IPS DF 4.7 (cell line): Measurements from ENCODE around the gene WDR20.
A peak's percentile ranks its signal among the peaks of the same experiment; 100 is the strongest.
"Not testable (repeated sequence)": the region's sequence is repeated elsewhere in the genome, so short reads cannot be mapped to it uniquely, and the experiment has no call there.

Experiments used
- DNase-seq: peaks from one replicate; pipeline ENCODE4 v3.0.0-alpha.2; 2013; ENCODE audit warnings: low spot score; ENCODE audit errors: extremely low read depth

Gene WDR20, protein sequence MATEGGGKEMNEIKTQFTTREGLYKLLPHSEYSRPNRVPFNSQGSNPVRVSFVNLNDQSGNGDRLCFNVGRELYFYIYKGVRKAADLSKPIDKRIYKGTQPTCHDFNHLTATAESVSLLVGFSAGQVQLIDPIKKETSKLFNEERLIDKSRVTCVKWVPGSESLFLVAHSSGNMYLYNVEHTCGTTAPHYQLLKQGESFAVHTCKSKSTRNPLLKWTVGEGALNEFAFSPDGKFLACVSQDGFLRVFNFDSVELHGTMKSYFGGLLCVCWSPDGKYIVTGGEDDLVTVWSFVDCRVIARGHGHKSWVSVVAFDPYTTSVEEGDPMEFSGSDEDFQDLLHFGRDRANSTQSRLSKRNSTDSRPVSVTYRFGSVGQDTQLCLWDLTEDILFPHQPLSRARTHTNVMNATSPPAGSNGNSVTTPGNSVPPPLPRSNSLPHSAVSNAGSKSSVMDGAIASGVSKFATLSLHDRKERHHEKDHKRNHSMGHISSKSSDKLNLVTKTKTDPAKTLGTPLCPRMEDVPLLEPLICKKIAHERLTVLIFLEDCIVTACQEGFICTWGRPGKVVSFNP

DNA sequence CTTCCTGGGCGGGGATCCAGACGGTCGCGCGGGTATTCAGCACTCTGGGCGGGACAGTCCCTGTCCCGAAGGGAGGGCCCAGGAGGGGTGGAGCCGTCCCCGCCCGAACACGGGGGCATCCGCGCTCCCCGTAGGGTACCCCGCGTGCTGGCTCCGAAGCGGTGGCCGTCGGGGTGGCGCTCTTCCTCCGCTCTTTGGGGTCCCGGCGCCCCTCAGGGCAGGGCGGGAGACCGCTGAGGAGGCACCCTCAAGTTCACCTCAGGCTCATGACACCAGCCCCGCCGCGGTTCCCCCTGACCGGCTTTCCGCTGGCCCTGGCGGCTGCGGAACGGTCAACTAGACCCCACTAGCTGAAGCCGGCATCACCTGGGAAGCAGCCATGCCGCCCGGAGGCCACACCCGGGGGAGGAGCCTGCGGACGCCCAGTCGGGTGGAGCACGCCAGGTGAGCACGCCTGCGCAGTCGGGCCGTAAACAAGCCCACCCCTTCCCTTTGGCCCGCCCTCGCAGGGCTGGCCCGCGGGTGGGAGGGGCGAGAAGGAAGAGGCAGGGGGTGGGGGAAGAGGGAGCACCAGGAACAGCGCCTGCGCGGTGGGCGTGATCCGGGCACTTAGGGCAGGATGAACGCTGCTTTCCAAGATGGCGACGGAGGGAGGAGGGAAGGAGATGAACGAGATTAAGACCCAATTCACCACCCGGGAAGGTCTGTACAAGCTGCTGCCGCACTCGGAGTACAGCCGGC lies at the start of gene WDR20:
WDR20 (plus strand) TSS at position 612 of the 741 bp plus-strand sequence; CDS start at position 639, 27 bp downstream.
- peak; percentile 79 for DNase-seq

DNA sequence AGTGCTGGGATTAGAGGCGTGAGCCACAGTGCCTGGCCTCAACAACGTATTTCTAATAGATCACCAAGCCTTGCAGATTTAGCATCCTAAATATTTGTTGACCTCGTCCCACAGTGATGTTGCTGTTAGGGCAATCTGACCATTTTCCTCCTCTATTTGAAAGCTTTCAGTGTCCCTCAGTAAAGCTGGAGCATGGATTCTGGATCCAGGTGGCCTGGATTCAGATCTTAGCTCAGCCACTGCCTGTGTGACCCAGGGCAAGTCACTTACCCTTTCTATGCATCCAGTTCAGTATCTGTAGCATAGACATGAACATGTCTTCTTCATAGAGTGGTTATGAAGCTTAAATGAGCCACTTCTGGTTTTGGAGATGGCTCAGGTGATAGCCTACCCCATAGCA lies 49.0 kb upstream of the WDR20 start:
- no peak for DNase-seq

DNA sequence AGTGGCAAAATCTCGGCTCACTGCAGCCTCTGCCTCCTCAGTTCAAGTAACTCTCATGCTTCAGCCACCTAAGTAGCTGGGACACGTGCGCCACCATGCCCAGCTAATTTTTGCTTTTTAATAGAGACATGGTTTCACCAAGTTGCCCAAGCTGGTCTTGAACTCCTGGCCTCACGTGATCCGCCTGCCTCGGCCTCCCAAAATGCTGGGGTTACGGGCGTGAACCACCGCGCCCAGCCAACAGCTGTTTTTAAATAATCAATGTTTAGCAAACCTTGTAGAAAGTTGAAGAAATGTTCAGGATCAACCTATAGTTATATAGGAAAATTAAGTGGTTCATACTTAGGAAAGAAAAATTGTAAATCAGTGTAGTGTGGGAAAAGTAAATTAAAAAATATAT lies 46.9 kb upstream of the WDR20 start:
- no peak for DNase-seq

DNA sequence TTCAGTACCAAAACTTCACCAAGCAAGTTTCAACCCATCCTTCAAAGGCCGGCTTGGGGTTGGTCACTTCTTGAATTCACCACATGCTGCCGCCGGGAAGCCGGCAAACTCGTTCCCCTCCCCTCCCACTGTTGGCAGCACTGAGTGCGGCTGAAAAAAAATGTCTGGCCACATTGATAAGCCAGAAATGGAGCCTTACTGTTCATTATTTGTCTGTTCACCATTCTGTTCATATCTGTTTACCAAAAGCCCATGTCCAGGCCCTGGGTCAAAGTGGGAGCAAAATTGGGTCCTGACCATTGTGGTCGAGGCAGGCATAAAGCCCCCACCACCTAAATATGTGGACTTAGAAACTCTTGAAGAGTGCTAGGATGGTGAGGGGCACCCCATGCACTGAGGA lies 45.6 kb upstream of the WDR20 start:
- DNase-seq, result no peak

DNA sequence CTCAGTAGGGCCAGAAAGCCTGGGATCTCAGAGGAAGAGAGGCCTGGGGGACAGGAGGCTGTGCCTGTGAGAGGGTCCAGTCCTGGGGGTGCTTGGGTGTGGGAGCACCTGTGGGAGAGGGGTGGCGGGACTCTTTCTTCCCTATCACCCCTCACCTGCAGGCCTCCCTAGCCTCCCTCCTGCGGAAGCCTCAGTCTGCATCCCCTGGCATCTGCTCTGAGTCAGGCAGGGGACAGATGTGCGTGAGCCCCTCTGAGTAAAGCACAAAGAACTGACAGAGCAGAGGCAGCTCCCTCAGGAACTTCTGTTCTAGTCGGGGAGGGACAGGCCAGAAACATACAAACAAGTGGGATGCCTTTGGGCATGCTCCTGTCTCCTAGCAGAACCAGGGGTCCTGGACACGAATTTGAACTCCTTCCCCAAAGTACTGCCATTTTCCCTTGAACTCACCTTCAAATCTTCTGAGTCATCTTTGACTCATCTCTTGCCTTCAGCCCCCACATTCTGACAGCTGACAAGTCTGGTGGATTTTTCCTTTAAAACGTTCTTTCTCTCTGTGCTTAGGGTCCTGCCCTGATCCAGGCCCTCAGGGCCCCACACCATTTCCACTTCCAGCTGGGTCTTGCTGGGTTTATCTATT lies 44.3 kb upstream of the WDR20 start:
- DNase-seq, result no peak

DNA sequence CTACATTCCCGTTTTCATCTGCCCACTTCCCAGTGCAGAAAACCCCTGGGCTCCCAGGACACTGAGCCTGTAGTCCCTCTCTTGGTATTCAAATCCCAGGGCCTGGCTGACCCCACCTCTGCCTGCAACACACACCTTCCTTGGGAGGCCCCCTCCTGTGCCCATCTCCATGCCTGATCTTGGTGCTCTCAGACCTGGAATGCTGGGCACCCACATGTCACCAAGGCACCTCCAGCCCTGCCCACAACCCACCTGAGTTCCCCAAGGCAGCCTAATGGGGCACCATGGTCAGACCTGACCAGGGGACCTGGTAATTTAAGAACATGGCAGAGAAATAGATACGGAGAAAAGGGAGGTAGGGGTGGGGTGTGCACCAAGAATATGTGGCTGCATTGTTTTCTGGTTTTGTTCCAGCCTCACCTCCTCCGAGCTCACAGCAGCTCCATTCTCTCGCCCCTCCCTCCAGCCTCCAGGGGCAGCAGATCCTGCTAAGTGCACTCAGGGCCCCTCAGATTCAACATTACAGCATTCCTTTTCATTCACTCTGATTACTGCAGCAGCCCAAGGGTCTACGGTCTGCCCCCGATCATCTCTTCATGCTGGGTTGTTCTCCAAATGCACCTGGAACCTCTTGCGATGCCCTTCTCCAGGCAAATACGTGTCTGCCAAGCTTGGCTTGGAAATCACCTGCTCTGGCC lies 43.7 kb upstream of the WDR20 start:
- no peak for DNase-seq

DNA sequence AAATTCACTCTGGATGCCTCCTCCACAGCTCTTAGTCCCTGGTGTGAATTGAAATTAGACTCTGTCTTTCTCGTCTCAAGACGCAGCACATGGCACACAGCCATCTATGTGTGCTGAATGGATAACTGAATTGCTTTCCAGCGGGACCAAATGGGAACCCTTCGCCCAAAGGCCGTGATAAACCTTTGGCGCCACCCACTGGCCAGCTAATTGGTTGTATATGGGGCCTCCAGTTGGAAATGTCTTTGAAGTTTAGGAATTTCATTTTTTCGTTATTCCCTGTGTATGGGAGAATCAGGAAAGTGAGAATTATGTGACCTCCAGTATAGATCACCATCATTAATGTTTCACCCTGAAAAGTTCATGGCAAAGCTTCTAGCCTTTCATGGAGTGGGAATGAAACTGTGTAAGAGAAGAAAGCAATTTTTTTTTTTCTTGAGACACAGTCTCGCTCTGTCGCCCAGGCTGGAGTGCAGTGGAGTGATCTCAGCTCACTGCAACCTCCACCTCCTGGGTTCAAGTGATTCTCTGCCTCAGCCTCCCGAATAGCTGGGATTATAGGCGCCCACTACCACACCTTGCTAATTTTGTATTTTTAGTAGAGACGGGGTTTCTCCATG lies 43.0 kb upstream of the WDR20 start:
- DNase-seq, result no peak

DNA sequence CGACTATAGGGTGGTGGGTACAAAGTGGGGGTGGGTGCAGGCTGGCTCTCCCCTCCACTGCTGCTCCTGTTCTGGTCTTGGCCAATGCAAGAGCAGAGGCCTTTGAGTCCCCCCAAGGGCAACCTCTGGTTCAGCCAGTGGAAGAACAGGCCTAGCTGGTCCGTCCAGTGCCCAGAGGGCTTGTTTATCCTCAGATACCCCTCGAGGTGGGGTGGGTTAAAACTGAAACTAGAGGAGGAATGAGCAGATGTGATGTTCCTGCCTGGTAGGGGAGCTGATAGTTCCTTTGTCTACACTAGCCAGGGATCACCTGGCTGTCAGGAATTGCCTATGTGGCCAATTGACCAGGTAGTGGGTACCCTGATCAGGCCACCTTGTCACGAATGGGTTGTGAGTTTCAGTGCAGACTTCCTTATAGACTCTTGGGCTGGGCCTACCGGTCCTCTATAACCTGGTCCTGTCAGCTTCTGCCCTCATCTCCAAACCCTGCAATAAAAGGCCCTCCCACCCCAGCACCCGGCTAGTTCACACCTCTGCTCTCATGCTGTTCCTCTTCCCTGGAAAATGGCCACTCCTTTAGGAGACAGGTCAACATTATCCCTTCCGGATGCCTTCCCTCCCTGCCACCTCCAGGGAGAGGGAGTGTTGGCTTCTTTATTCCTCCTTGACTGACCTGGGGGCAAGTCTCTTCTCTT lies 42.1 kb upstream of the WDR20 start:
- no peak for DNase-seq

DNA sequence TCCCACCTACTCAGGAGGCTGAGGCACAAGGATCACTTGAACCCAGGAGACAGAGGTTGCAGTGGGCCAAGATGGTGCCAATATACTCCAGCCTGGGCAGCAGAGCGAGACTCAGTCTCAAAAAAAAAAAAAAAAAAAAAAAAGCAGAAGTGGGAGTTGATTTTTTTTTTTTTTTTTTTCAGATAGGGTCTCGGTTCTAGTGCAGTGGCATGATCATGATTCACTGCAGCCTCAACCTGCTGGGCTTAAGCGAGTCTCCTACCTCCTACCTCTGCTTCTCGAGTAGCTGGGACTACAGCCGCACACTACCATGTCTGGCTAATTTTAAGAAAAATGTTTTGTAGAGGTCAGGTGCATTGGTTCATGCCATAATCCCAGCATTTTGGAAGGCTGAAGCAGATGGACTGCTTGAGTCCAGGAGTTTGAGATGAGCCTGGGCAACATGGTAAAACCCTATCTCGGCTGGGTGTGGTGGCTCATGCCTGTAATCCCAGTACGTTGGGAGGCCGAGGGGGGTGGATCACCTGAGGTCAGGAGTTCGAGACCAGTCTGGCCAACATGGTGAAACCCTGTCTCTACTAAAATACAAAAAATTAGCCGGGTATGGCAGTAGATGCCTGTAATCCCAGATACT lies 36.5 kb upstream of the WDR20 start:
- no peak for DNase-seq

DNA sequence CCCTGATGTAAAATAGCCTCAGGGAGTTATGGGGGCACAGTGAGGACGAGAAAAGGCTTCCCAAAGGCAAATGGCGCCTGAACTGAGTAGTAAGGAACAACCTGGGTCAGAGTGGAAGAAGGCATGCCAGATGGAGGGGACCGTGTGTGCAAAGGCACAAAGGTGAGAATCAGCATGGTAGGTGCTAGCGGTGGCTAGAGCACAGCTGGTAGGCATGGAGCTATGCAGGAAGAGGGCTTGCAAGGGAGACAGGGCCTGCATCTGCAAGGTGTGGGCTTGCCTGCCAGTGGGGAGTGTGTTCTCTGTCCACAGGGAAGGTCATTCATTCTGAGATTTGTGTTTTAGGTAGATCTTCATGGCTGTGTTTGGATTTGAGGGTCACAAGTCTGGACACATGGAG lies 34.3 kb upstream of the WDR20 start:
- no peak for DNase-seq

DNA sequence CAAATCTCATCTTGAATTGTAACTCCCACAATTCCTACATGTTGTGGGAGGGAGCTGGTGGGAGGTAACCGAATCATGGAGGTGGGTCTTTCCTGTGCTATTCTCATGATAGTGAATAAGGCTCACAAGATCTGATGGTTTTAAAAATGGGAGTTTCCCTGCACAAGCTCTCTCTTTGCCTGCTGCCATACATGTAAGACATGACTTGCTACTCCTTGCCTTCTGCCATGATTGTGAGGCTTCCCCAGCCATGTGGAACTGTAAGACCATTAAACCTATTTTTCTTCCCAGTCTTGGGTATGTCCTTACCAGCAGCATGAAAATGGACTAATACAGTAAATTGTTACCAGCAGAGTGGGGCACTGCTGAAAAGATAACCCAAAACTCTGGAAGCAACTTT lies 30.4 kb upstream of the WDR20 start:
- not testable (repeated sequence) for DNase-seq

DNA sequence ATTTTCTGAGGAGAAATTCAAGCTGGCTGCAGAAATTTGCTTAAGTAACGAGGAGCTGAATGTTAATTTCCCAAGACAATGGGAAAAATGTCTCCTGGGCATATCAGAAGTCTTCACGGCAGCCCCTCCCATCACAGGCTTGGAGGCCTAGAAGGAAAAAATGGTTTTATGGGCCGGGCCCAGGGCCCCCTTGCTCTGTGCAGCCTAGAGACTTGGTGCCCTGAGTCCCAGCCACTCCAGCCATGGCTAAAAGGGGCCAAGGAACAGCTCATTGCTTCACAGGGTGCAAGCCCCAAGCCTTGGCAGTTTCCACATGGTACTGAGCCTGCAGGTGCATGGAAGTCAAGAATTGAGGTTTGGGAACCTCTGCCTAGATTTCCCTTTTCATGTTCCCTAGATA lies 28.6 kb upstream of the WDR20 start:
- no peak for DNase-seq

DNA sequence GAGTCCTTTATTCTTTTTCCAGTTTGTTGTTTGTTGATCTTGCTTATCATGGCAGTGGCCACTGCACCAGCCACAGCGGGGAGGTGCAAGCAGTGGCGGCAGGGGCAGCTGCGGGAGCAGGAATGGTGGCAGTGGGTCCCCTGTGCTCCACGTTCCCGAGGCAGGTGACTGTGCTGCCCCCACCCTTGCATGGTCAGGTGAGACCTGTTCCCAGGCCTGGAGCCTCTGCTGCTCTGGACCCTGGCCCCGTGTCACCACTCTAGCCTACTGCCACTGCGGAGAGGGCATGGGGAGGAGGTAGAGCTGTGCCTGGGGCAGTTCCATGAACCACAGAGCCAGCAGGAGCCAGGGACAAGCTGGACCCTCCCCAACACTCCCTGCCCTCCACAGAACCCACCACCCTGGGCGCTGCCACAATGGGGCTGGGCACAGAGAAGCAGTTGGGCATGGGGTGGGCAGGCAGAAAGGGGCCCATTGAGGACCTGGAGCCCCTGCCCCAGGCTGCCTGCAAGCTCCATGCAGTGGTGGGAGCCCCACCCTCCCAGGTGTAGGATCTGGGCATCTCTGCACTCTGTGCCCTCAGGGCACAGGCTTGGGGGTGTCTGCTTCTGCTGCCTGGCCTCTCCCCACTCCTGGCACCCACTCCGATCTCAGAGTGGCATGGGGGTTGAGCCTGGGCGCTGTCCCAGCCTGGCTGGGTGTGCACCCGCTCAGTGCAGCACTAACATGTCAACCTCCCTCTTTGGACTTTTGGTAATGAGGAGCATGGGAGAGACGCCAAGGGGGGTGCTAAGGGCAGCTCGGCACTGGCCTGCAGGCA lies 23.1 kb upstream of the WDR20 start:
- DNase-seq, result no peak

DNA sequence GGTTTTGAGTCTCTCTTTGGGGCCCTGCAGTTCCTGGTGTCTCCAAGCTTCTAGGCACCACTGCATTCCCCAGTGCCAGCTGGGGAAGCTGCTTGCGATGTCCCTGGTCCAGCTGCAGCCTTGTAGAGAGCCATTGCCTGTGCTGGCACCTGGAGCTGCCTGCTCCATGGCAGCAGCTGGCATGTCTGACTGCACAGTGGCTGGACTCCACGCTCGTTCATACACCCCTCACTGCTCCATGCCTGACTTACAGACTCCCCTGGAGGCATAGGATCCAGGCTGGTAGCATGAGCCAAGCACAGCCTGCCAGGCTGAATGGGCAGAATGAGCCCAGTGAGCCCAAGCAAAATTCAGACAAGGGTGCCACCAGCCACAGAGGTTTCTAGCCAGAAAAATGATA lies 21.8 kb upstream of the WDR20 start:
- no peak for DNase-seq

DNA sequence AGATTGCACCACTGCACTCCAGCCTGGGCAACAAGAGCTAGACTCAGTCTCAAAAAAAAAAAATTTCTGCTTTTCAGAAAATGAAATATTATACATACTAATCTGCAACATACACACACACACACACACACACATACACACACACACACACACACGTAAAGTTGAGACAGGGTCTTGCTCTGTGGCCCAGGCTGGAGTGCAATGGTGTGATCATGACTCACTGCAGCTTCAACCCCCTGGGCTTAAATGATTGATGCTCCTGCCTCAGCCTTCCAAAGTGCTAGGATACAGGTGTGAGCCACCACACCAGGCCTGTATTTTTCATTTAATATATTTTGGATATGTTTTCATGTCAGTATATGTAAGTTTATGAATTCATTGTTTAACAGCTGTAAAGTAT lies 18.8 kb upstream of the WDR20 start:
- DNase-seq, result no peak

DNA sequence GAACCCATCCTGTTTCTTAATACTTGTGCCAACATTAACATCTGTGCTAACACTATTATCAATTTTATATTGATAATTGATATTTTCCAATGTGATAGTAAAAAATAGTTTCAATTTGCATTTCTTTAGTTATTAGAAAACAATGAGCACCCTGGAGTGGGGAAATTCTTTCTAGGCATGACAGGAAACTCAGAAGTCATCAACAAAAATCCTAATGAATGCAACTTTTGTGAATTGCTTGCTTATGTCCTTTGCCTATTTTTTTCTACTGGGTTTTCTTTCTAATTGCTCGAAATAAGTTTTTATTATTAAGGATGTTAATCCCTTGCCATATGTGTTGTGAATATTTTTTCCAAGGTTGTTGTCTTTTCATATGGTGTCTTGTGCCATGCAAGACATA lies 18.1 kb upstream of the WDR20 start:
- DNase-seq, result no peak

DNA sequence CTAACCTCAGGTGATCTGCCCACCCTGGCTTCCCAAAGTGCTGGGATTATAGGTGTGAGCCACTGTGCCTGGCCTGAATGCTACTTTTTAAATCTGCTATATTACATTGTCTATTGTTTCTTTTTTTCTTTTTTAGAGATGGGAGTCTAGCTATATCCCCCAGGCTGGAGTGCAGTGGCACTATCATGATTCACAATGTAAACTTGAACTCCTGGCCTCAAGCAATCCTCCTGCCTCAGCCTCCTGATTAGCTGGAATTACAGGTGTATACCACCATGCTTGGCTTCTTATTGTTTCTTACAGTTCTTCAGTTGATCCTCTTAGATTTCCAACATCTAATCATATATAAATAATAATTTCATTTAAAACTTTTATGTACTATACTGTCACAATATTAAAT lies 15.3 kb upstream of the WDR20 start:
- no peak for DNase-seq

DNA sequence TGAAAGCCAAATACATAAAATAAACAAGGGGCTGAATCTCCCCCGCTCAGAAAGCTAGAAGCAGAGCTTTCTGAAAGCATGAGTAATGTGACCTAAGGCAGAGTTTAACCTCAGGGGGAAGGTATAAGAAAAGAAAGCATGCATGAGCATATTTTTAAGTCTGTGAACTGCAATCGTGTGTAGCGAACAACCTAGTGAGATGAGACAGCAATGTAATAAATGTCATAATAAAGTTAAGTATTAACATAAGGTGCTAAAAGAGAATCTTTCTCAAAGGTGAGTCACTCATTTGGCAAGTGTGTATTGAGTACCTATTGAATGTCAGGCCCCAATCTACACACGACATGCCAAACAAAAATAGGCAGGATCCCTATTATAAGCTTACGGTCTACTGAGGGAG lies 14.2 kb upstream of the WDR20 start:
- no peak for DNase-seq

DNA sequence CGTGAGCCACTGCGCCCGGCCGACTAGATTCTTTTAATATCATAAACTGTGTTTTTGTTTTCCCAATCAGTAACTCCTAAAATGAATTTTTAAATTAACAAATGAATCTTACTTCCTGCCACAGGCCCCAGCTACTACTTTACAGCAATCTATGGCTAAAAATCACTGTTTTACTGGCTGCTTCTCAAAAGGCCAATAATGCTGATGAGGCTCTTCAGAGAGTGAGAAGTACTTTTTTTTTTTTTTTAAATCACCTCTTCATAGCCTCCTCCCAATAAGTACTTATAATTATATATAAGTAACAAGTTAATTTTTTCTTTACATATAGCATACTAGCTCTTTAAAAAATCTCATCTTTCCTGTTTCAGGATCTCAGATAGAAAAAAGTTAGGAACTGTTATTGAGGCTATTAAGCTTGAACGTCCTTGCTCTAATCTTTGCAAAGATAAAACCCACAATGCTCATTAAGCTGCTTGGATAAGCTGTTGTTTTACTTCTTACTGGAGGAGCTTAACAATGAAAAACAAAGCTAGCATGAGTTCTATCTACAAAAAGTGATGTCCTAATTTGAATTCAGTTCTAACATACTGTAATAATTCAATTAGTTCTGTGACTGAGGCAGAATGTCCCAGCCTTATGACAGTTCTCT lies 12.8 kb upstream of the WDR20 start:
- no peak for DNase-seq
